HPDE6-E6E7 (cell line): Measurements from ENCODE around the gene SULT1C4.
"Not testable (repeated sequence)": the region's sequence is repeated elsewhere in the genome, so short reads cannot be mapped to it uniquely, and the experiment has no call there.

Experiments used
- DNase-seq: peaks from one replicate; pipeline ENCODE4 v3.0.0; 2011; ENCODE audit warnings: missing footprints; ENCODE audit errors: extremely low spot score

Gene SULT1C4

GRCh38 chr2:108413711-108414095 lies 35.9 kb downstream of the SULT1C4 start:
- no peak for DNase-seq

GRCh38 chr2:108414256-108414876 lies 36.6 kb downstream of the SULT1C4 start:
- no peak for DNase-seq

- DNase-seq, result no peak
Measured at GRCh38 chr2:108414945-108415344, 37.2 kb downstream of the SULT1C4 start.

- no peak for DNase-seq
Measured at GRCh38 chr2:108417254-108417653, 39.5 kb downstream of the SULT1C4 start.

- no peak for DNase-seq
Measured at GRCh38 chr2:108418416-108418815, 40.7 kb downstream of the SULT1C4 start.

GRCh38 chr2:108423067-108423466 lies 45.3 kb downstream of the SULT1C4 start:
- no peak for DNase-seq

GRCh38 chr2:108423502-108424251 lies 45.9 kb downstream of the SULT1C4 start:
- no peak for DNase-seq

GRCh38 chr2:108428286-108429009 lies 50.7 kb downstream of the SULT1C4 start:
- DNase-seq, result no peak

- not testable (repeated sequence) for DNase-seq
Measured at GRCh38 chr2:108435578-108435977, 57.8 kb downstream of the SULT1C4 start.

GRCh38 chr2:108436976-108437375 lies 59.2 kb downstream of the SULT1C4 start:
- no peak for DNase-seq
